Measurements from ENCODE around the gene TGM5. TPM values are rescaled to one million over a fixed set of nuclear protein-coding genes. Genes with fewer than 3 reads are reported as not detected.
A peak's percentile ranks its signal among the peaks of the same experiment; 100 is the strongest.

Gene TGM5
- total and polyA plus RNA-seq, 2 donors (not counting 1 experiment from before 2014, with no cell fraction given): 0.42 TPM; not detected in 1

DNA sequence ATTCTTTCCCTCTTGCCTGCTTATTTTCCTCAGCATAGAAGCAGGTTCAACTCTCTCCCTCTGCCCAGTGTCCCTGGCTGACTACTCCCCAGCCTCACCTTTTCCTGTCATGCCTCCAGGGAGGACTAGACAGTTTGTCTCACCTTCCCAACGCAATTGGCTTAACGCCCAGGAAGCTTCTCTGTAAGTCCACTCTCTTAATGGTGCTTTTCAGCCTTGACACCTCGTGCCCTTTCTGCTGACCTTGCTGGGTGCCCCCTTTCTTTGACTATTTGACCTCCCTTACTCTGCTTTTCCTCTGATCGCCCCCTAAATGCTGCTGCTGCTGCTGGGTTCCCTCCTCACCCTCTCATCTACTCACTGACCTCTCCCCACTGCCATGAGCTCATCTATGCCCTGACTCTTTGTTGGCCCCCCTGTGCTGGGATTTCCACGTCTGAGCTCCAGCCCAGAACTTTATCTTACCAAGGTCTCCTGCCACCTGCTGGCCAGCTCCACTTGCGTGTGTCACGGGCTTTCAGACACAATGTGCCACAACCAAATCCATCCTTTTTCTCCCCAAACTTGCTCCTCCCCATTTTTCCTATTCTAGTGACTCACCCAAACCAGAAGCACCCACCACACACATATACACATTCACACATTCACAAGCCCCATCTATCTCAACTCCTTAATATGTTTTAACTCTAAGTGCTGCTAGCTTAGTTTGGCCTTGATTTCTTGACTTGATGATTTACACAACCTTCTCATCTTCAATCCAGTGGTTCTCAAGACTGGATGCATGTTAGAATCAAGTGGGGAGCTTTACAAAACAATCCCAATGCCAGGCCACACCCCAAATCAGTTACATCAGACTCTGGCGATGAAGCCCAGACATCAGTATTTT, 62.5 kb downstream of the TGM5 start:
- Histone ChIP-seq H3K36me3 (replicated peaks in 1 of 2; ENCODE audit: control extremely low read depth in 1 of 2, control insufficient read depth in 1 of 2, extremely low read depth in 1 of 2, insufficient read depth in 2 of 2, low read length in 1 of 2) (no peaks in the 10 kb centered on the region), H3K4me1 (ENCODE audit: control insufficient read depth in 2 of 2, insufficient read depth in 2 of 2, low read length in 2 of 2) (no peaks in the 10 kb centered on the region), H3K27me3 (replicated peaks in 1 of 4; ENCODE audit: control extremely low read depth in 1 of 4, control insufficient read depth in 3 of 4, insufficient read depth in 4 of 4, low read length in 3 of 4) (peaks cover 0 to 4% (median 1%) of the 10 kb centered on the region in 4 experiments), H2AFZ (ENCODE audit: insufficient read depth, low read depth, low read length, poor library complexity, severe bottlenecking) (no peak overlapping the region), H3K27ac (ENCODE audit: low read length in 2 of 2) (no peak overlapping the region), H4K20me1 (ENCODE audit: control insufficient read depth, insufficient read depth, low read length, poor library complexity, severe bottlenecking) (no peaks in the 10 kb centered on the region), H3K9ac (ENCODE audit: low read length) (no peak overlapping the region), H3K9me3 (ENCODE audit: control extremely low read depth in 1 of 3, control insufficient read depth in 2 of 3, insufficient read depth in 1 of 3, low read length in 2 of 3) (no peaks in the 10 kb centered on the region), H3K4me2 (replicated peaks; ENCODE audit: low read depth, low read length, poor library complexity, severe bottlenecking) (no peak overlapping the region), H3K79me2 (ENCODE audit: control insufficient read depth, insufficient read depth, low read length) (no peaks in the 10 kb centered on the region), H3K4me3 (ENCODE audit: control extremely low read depth in 1 of 5, extremely low read depth in 1 of 5, insufficient read depth in 1 of 5, low read depth in 2 of 5, low read length in 4 of 5) (no peak overlapping the region)
- Mint-ChIP-seq H3K4me3 (no peak overlapping the region), H3K4me1 (peaks cover 6% of the 10 kb centered on the region), H3K9me3 (ENCODE audit: insufficient read depth) (no peaks in the 10 kb centered on the region), H3K27ac (no peak overlapping the region), H3K27me3 (peaks cover 16% of the 10 kb centered on the region)
- ATAC-seq (ENCODE audit: low read depth) (peak; percentile 64), DNase-seq (peak; percentile 55)
- CTCF ChIA-PET: interaction anchor here (0.6 to 2.7 kb wide), 22 partner anchors 9 to 874 kb away, joined by 3 to 19 read pairs (median 4); partner anchors contain the start of gene UBR1
- TF ChIP-seq EZH2 (IDR thresholded peaks at IDR 0.05; ENCODE audit: borderline replicate concordance, insufficient read depth, low read depth, low read length, poor library complexity, severe bottlenecking): no peak
- TF ChIP-seq, protein P1, sequence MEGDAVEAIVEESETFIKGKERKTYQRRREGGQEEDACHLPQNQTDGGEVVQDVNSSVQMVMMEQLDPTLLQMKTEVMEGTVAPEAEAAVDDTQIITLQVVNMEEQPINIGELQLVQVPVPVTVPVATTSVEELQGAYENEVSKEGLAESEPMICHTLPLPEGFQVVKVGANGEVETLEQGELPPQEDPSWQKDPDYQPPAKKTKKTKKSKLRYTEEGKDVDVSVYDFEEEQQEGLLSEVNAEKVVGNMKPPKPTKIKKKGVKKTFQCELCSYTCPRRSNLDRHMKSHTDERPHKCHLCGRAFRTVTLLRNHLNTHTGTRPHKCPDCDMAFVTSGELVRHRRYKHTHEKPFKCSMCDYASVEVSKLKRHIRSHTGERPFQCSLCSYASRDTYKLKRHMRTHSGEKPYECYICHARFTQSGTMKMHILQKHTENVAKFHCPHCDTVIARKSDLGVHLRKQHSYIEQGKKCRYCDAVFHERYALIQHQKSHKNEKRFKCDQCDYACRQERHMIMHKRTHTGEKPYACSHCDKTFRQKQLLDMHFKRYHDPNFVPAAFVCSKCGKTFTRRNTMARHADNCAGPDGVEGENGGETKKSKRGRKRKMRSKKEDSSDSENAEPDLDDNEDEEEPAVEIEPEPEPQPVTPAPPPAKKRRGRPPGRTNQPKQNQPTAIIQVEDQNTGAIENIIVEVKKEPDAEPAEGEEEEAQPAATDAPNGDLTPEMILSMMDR (IDR thresholded peaks at IDR 0.05): peak; percentile 68
- 49% methylated on average over 8 of the region's 8 CpGs for WGBS (ENCODE audit: insufficient coverage)
- intact Hi-C loops (cut with micrococcal nuclease): loop anchor here (2.0 kb wide), 1 partner anchor 17 kb away; no protein-coding TSS in a partner anchor
- POLR2A ChIA-PET: no interaction called here
